ENCODE measurements around the gene ERLIN1. TPM values are rescaled to one million over a fixed set of nuclear protein-coding genes. Genes with fewer than 3 reads are reported as not detected.

ERLIN1 gene
- total RNA-seq, 1 donor from 2014 or later = 49.5 TPM

- H3K4me3 Mint-ChIP-seq (ENCODE audit: low read depth) = no peak overlapping the region
- H3K4me1 Mint-ChIP-seq (ENCODE audit: low read depth) = no peaks in the 10 kb centered on the region
- DNase-seq (ENCODE audit: low spot score, unreplicated experiment) = no peak
- no peaks in the 10 kb centered on the region for H3K36me3 Mint-ChIP-seq (ENCODE audit: insufficient read depth)
- no peak overlapping the region for H3K27ac Mint-ChIP-seq
- no peak for TF ChIP-seq CTCF (IDR thresholded peaks at IDR 0.05; ENCODE audit: unreplicated experiment)
- H3K9me3 Mint-ChIP-seq (ENCODE audit: low read depth) = peaks cover 4% of the 10 kb centered on the region
- H3K27me3 Mint-ChIP-seq = no peaks in the 10 kb centered on the region
Observed at GRCh38 chr10:100133801-100134200, 52.0 kb downstream of the ERLIN1 start.

- no peaks in the 10 kb centered on the region for H3K27me3 Mint-ChIP-seq
- peaks cover 4% of the 10 kb centered on the region for H3K9me3 Mint-ChIP-seq (ENCODE audit: low read depth)
- no peak overlapping the region for H3K27ac Mint-ChIP-seq
- H3K36me3 Mint-ChIP-seq (ENCODE audit: insufficient read depth) = no peaks in the 10 kb centered on the region
- H3K4me3 Mint-ChIP-seq (ENCODE audit: low read depth) = no peak overlapping the region
- no peak for DNase-seq (ENCODE audit: low spot score, unreplicated experiment)
- TF ChIP-seq CTCF (IDR thresholded peaks at IDR 0.05; ENCODE audit: unreplicated experiment) = no peak
- H3K4me1 Mint-ChIP-seq (ENCODE audit: low read depth) = no peaks in the 10 kb centered on the region
Observed at GRCh38 chr10:100132427-100132826, 53.4 kb downstream of the ERLIN1 start.

DNA sequence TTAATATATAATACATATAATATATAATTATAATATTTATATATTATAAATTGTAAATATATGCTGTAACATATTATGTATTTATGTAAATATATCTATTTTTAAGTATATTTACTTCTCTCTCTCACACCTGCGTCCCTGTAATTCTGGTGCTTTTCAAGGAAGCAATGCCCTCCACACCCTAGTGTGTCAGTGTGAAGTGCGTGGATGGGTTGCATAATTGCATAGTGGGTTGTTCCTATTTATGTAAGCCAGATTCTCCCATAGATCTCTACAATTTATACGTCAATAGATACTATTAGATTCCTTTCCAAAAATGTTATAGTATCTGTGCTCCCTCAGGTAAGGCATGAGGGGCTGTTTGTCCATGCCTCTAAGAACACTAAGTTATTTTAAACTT, 54.3 kb downstream of the ERLIN1 start:
- no peak for TF ChIP-seq CTCF (IDR thresholded peaks at IDR 0.05; ENCODE audit: unreplicated experiment)
- no peak overlapping the region for H3K4me3 Mint-ChIP-seq (ENCODE audit: low read depth)
- H3K9me3 Mint-ChIP-seq (ENCODE audit: low read depth) = peaks cover 4% of the 10 kb centered on the region
- DNase-seq (ENCODE audit: low spot score, unreplicated experiment) = no peak
- H3K36me3 Mint-ChIP-seq (ENCODE audit: insufficient read depth) = no peaks in the 10 kb centered on the region
- H3K4me1 Mint-ChIP-seq (ENCODE audit: low read depth) = no peaks in the 10 kb centered on the region
- H3K27ac Mint-ChIP-seq = no peak overlapping the region
- no peaks in the 10 kb centered on the region for H3K27me3 Mint-ChIP-seq

DNA sequence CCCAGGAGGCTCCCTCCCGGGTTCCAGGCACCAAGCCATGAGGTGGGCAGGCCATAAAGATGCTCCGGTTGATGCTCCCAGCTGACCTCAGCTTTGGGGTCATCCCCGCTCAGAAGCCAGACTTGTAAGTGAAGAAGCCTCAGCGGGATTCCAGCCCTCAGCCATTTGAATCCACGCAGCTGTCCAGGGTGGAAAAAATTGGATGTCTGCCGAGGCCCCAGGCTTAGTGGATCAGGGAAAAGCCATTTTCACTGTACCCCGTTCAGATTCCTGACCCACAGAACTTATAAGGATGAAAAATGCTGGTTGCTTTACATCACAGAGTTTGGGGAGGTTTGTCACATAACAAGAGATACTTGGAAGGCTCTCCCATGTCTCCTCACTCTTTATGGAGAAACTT, 55.0 kb downstream of the ERLIN1 start:
- no peak overlapping the region for H3K27ac Mint-ChIP-seq

DNA sequence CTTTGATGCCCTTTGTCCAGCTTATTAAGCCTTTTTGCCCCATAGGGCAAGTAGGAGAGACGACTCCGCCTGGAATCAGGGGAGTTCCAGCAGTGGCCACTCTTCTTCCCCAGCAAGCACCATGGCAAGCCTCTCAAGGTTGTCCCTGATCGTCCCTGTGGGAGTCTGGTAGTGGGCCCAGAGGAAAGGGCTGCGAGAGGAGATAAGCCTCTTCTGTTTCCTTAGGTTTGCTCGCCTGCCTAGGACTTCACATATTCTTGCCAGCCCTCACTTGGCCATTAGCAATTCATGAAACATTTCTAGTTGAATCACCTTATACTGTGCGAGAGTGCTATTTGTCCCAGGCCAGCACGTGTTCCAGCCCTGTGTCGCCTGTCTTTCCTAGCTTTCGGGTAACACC, 56.4 kb downstream of the ERLIN1 start:
- no peaks in the 10 kb centered on the region for H3K36me3 Mint-ChIP-seq (ENCODE audit: insufficient read depth)
- H3K27ac Mint-ChIP-seq = no peak overlapping the region
- no peaks in the 10 kb centered on the region for H3K4me1 Mint-ChIP-seq (ENCODE audit: low read depth)
- H3K9me3 Mint-ChIP-seq (ENCODE audit: low read depth) = no peaks in the 10 kb centered on the region
- no peak for DNase-seq (ENCODE audit: low spot score, unreplicated experiment)
- no peak overlapping the region for H3K4me3 Mint-ChIP-seq (ENCODE audit: low read depth)
- TF ChIP-seq CTCF (IDR thresholded peaks at IDR 0.05; ENCODE audit: unreplicated experiment) = no peak
- H3K27me3 Mint-ChIP-seq = no peaks in the 10 kb centered on the region

More for the DNA sequence above, 55.0 kb downstream of the ERLIN1 start:
- no peak overlapping the region for H3K4me3 Mint-ChIP-seq (ENCODE audit: low read depth)
- no peaks in the 10 kb centered on the region for H3K4me1 Mint-ChIP-seq (ENCODE audit: low read depth)
- no peaks in the 10 kb centered on the region for H3K36me3 Mint-ChIP-seq (ENCODE audit: insufficient read depth)
- DNase-seq (ENCODE audit: low spot score, unreplicated experiment) = no peak
- H3K9me3 Mint-ChIP-seq (ENCODE audit: low read depth) = peaks cover 4% of the 10 kb centered on the region
- no peaks in the 10 kb centered on the region for H3K27me3 Mint-ChIP-seq
- TF ChIP-seq CTCF (IDR thresholded peaks at IDR 0.05; ENCODE audit: unreplicated experiment) = no peak
